Activated naive CD4-positive, alpha-beta T cell treated with anti-CD3 and anti-CD28 coated beads, Interleukin-2, amount 10 ng/mL, durations not matched to agents 7 days and 5 days (primary cell): ENCODE data around the gene YIF1A.
A peak's percentile ranks its signal among the peaks of the same experiment; 100 is the strongest.

Experiments
- CTCF ChIA-PET: fragments of 350-600 bp; sonication (Branson Sonifier 250); formaldehyde crosslinking; loops from one replicate; lab custom pipeline; 2021; ENCODE audit warnings: antibody characterized with exemption; lab: Charles Lee
- DNase-seq: peaks from one replicate; pipeline ENCODE4 v3.0.0-alpha.2; 2020
- H3K27ac Mint-ChIP-seq: one replicate; pipeline ENCODE4 v1.8.0; 2021; ENCODE audit warnings: mild to moderate bottlenecking, moderate library complexity, mixed read lengths
- H3K27me3 Mint-ChIP-seq: one replicate; pipeline ENCODE4 v1.8.0; 2021; ENCODE audit warnings: mild to moderate bottlenecking, mixed read lengths
- H3K36me3 Mint-ChIP-seq: one replicate; pipeline ENCODE4 v1.8.0; 2021; ENCODE audit warnings: mixed read lengths
- H3K4me1 Mint-ChIP-seq: one replicate; pipeline ENCODE4 v1.8.0; 2021; ENCODE audit warnings: mixed read lengths
- H3K4me3 Mint-ChIP-seq: one replicate; pipeline ENCODE4 v1.8.0; 2021; ENCODE audit warnings: mild to moderate bottlenecking, moderate library complexity, mixed read lengths
- H3K9me3 Mint-ChIP-seq: one replicate; pipeline ENCODE4 v1.8.0; 2021; ENCODE audit warnings: mixed read lengths

The YIF1A gene

DNA sequence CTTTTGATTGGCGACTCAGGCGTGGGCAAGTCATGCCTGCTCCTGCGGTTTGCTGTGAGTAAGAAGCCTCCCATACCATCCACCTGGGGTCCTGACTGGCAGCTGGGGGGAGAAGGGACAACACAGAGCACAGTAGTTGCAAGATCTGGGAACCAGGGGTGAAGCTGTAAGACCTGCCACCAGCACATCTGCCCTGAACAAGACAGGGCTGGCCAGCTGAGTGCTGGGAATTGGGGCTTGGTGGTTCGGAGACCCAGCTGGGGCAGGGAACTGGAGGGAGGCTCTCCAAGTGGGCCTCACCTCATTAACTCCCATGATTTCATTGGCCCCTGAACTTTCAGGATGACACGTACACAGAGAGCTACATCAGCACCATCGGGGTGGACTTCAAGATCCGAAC is 17.1 kb downstream of the YIF1A start:
- Mint-ChIP-seq H3K27me3 (no peaks in the 10 kb centered on the region), H3K27ac (no peak overlapping the region), H3K4me3 (no peak overlapping the region), H3K9me3 (no peaks in the 10 kb centered on the region), H3K4me1 (peaks cover 46% of the 10 kb centered on the region), H3K36me3 (peaks cover 49% of the 10 kb centered on the region)
- CTCF ChIA-PET, result interaction anchor here (0.8 kb wide), 2 partner anchors 9 to 11 kb away, joined by 3 to 4 read pairs; no protein-coding TSS in a partner anchor
- no peak for DNase-seq

DNA sequence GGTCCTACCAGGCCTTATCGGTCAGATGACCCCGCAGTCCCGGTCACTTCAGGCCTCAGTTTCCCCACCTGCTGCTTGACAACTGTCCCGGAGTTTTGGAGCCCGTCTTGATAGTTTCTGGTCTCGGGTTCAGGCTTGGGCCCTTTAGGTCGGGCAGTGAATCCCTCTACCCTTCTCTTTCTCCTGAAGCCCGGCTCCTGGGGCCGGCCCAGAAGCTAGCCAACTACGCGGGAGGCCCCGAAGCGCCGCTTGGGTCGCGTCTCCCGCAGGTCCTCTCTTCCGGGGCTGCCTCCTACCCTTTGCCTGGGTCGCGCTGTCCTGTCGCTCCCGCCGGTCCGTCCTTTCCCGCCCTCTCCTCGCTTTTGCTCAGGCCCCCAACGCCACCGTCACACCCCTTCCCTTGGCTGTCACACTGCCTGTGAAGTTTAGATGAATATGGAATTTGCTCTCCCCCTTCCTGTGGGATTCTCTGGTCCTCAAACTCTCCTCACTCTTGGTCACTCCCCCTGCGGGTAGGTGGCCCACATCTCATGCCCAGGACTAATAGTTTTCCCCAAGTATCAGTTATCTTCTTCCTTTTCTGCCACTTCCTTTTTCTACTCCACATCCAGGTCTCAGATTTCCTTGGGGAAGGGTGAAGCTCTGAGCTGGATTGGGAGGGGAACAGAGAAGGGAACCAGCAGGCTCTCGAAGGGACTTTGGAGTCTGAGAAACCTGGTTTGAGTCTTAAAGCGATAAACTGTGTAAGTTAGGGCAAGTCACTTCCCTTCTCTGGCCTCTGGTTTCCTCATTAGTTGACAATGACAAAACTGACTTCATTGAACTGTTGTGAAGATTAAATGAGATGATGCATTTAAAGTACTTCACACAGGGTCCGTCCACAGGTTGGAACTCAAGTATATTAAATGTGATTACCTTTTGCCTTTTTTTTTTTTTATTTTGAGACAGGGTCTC is 19.7 kb downstream of the YIF1A start:
- peak; percentile 42 for DNase-seq
- Mint-ChIP-seq H3K36me3 (peaks cover 39% of the 10 kb centered on the region), H3K4me3 (peak overlapping the region; percentile 91), H3K27ac (peak overlapping the region; percentile 97), H3K4me1 (peaks cover 50% of the 10 kb centered on the region), H3K9me3 (no peaks in the 10 kb centered on the region), H3K27me3 (no peaks in the 10 kb centered on the region)
- CTCF ChIA-PET, result interaction anchor here (1.3 kb wide), 1 partner anchor 11 kb away, joined by 3 read pairs; no protein-coding TSS in a partner anchor

DNA sequence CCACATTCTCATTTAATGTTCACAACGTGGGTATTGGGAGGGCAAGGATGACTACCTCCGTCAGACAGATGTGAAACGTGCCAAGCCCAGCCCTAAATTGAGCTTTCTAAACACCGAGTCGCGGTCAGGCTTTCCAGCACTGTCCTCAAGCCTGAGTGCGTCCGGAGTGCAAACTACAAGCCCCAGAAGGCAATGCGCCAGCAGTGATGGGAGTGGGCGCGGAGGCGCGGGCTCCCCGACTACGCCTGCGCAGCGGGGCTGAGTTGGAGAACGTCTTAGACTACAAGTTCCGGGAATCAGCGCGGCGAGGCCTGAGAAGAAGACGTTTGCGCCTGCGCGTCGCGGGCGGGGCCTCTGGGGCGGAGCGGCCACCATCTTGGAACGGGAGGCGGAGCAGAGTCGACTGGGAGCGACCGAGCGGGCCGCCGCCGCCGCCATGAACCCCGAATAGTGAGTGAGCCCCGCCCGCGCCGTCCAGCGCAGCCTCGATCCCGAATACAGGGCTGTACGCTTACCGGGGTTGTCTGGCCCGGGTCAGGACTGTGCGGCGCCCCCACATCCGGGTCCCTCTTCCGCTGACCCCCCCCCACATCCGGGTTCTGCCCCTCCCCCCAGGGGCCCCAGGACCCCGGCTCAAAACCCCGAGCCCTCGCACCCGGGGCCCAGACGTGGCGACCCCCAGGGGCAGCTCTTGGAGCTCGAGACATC is 20.5 kb downstream of the YIF1A start, which contains the start of gene RAB1B:
RAB1B (plus strand) TSS at position 396 of the 708 bp plus-strand sequence; CDS start at position 437, 41 bp downstream.
- Mint-ChIP-seq H3K36me3 (peaks cover 34% of the 10 kb centered on the region), H3K27ac (peak within 1 kb of the TSS; percentile 97), H3K4me3 (peak within 1 kb of the TSS; percentile 91), H3K27me3 (no peaks in the 10 kb centered on the region), H3K9me3 (no peaks in the 10 kb centered on the region), H3K4me1 (peaks cover 48% of the 10 kb centered on the region)
- CTCF ChIA-PET, result interaction anchor here (1.4 to 1.9 kb wide), 2 partner anchors 9 to 46 kb away, joined by 4 to 5 read pairs; no protein-coding TSS in a partner anchor
- peak; percentile 100 for DNase-seq

DNA sequence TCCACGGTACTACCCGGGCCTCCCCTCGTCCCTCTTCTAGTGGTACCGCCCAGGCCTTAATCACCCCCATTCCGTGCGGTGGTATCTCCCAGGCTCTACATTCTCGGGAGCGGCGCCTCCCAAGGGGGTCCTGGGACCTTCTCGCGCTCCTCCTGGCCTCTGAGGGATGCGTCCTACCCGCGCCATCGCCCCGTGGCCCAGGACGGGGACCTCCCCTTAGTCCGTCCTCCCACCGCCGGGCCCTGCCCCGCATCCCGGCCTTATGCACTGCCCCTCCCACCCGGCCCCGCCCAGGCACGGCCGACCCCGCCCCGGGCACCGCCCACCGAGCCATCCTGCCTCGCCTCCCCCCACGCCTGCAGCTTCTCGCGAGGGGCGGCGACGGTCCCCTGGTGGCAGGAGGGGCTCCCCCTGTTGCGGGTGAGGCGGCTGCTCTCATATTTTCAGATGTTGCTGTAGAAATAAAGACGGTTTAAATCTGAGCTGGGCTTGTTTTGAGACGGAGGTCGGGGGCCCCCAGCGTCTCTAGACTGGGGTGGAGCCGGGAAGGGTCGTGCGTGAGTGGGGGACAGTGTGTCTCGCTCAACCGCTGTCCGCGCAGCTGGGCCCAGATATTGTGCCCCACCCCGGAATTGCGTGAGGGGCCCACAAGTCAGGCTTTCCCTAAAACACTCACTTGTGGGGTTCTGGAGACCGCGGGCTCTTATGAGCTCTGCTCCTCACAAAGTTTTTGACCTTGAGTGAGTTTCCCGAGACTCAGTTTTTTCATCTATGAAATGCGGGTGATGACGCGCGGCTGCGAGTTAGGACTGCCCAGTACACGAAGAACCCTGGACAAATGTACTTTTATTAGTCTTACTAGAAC is 21.3 kb downstream of the YIF1A start:
- DNase-seq, result peak; percentile 90
- Mint-ChIP-seq H3K4me1 (peaks cover 45% of the 10 kb centered on the region), H3K9me3 (no peaks in the 10 kb centered on the region), H3K36me3 (peaks cover 31% of the 10 kb centered on the region), H3K27ac (peak overlapping the region; percentile 97), H3K4me3 (peak overlapping the region; percentile 91), H3K27me3 (no peaks in the 10 kb centered on the region)
- CTCF ChIA-PET, result interaction anchor here (1.4 to 1.9 kb wide), 2 partner anchors 9 to 45 kb away, joined by 4 to 5 read pairs; no protein-coding TSS in a partner anchor

DNA sequence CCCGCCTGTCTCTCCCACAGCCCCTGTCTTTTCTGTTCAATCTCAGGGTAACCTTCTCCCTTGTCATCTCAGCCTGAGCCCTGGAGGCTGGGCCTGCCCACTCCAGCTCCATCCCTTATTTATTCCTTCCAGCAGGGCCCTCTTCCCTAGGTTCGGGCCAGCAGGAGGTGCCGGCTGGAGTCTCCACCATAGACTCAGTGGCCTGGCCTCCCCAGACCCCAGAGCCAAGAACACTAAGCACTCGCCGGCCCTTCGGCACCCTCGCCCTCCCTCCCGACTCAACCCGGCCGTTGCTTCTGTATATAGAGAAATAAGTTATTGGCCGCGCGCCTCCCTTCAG is 21.9 kb downstream of the YIF1A start:
- Mint-ChIP-seq H3K27ac (peak overlapping the region; percentile 97), H3K36me3 (peaks cover 27% of the 10 kb centered on the region), H3K4me1 (peaks cover 39% of the 10 kb centered on the region), H3K9me3 (no peaks in the 10 kb centered on the region), H3K4me3 (peak overlapping the region; percentile 91), H3K27me3 (no peaks in the 10 kb centered on the region)
- CTCF ChIA-PET, result interaction anchor here (1.9 kb wide), 1 partner anchor 10 kb away, joined by 5 read pairs; no protein-coding TSS in a partner anchor
- no peak for DNase-seq

DNA sequence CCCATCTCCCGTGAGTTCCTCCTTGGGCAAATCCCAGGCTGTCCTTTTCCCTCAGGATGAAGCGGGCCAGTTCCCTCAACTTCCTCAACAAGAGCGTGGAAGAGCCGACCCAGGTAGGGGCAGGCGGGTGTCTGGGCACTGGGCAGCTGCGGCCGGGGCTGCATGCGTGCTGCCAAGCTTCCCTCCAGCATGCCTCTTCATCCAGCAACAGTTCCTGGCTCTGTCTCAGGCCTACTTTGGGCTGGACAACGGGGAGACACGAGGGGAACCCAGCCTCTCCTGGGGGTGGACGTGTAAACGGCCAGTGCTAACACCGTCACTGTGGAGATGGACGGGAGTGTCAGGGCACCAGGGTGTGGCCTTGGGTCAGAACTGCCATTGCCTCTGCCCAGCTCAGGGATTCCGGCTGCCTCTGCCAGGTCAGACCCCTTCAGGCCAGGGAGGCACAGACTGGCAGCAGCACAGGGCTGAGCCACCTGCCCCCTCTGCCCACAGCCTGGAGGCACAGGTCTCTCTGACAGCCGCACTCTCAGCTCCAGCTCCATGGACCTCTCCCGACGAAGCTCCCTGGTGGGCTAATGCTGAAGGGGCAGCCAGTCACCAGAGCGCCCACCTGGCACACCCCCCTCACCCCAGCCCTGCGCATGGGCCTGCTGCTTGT is 22.4 kb downstream of the YIF1A start:
- Mint-ChIP-seq H3K4me3 (peak overlapping the region; percentile 91), H3K27ac (no peak overlapping the region), H3K27me3 (no peaks in the 10 kb centered on the region), H3K4me1 (peaks cover 35% of the 10 kb centered on the region), H3K36me3 (peaks cover 24% of the 10 kb centered on the region), H3K9me3 (no peaks in the 10 kb centered on the region)
- no peak for DNase-seq
- CTCF ChIA-PET, result interaction anchor here (1.9 kb wide), 1 partner anchor 10 kb away, joined by 5 read pairs; no protein-coding TSS in a partner anchor

DNA sequence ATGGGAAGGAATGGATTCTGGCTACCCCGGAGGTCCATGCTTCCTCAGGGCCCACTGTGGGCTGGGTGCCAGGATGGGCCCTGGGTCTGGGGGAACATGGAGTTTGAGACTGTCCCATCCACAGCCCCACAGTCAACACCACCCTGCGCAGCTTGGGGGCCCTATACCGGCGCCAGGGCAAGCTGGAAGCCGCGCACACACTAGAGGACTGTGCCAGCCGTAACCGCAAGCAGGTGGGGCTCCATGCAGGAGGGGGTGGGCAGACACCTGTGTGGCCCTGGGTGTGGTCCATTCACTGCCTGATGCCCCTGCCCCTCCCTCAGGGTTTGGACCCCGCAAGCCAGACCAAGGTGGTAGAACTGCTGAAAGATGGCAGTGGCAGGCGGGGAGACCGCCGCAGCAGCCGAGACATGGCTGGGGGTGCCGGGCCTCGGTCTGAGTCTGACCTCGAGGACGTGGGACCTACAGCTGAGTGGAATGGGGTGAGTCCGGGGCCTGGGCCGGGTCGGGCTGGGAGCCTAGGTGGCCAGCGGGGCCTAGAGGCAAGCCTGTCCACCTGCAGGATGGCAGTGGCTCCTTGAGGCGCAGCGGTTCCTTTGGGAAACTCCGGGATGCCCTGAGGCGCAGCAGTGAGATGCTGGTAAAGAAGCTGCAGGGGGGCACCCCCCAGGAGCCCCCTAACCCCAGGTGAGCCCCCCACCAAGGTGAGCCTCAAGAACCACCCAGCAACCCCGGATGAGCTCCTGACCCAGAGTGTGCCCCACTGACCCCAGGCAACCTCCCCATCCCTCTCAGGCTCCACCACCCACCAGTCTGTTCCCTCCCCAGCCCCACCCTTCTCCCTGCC is 23.2 kb downstream of the YIF1A start:
- H3K4me3 Mint-ChIP-seq, result no peak overlapping the region
- no peaks in the 10 kb centered on the region for H3K27me3 Mint-ChIP-seq
- CTCF ChIA-PET, result interaction anchor here (0.8 to 1.0 kb wide), 2 partner anchors 14 to 15 kb away, joined by 3 read pairs; no protein-coding TSS in a partner anchor
- H3K4me1 Mint-ChIP-seq, result peaks cover 31% of the 10 kb centered on the region
- no peaks in the 10 kb centered on the region for H3K9me3 Mint-ChIP-seq
- H3K27ac Mint-ChIP-seq, result no peak overlapping the region
- H3K36me3 Mint-ChIP-seq, result peaks cover 23% of the 10 kb centered on the region
- DNase-seq, result no peak

DNA sequence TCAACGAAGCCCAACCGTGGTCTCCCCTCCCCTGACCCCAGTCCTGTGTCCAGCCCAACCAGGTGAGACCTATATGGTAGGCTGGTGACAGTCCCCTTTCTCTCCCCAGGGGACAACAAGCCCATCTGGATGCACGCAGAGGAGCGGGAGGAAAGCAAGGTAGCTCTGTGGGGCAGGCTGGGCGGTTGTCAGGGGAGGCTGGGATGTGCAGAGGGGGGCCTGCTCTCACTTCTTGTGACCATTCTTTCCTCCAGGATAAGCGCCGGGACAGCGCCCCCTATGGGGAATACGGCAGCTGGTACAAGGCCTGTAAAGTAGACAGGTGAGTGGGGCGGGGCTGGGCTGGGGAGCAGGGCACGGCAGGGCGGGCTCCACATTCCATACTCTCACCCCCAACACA is 24.0 kb downstream of the YIF1A start:
- CTCF ChIA-PET, result interaction anchor here (0.8 to 1.0 kb wide), 2 partner anchors 13 to 16 kb away, joined by 3 read pairs; no protein-coding TSS in a partner anchor
- no peaks in the 10 kb centered on the region for H3K27me3 Mint-ChIP-seq
- peaks cover 23% of the 10 kb centered on the region for H3K4me1 Mint-ChIP-seq
- peak overlapping the region; percentile 14 for H3K27ac Mint-ChIP-seq
- H3K4me3 Mint-ChIP-seq, result no peak overlapping the region
- peaks cover 25% of the 10 kb centered on the region for H3K36me3 Mint-ChIP-seq
- peak; percentile 61 for DNase-seq
- H3K9me3 Mint-ChIP-seq, result no peaks in the 10 kb centered on the region

DNA sequence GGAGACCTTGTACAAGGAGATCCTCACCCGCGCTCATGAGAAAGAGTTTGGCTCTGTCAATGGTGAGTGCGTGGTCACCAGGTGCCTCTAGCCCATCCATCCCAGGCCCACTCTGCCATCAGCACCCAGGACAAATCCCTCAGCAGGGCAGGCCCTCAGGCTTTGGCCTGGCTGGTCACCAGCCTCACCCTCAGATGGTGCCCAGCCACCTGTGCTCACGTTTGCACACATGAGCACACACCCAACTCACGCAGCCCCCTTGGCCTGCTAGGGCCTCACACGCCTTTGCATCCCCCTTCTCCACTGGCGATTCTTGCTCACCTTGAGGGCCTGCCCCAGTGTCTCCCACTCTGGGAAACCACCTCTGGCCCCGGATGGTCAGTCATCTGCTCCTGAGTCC is 24.6 kb downstream of the YIF1A start:
- Mint-ChIP-seq H3K9me3 (no peaks in the 10 kb centered on the region), H3K4me1 (peaks cover 22% of the 10 kb centered on the region), H3K36me3 (peaks cover 28% of the 10 kb centered on the region), H3K4me3 (no peak overlapping the region), H3K27me3 (no peaks in the 10 kb centered on the region), H3K27ac (no peak overlapping the region)
- CTCF ChIA-PET, result no interaction called here
- no peak for DNase-seq

DNA sequence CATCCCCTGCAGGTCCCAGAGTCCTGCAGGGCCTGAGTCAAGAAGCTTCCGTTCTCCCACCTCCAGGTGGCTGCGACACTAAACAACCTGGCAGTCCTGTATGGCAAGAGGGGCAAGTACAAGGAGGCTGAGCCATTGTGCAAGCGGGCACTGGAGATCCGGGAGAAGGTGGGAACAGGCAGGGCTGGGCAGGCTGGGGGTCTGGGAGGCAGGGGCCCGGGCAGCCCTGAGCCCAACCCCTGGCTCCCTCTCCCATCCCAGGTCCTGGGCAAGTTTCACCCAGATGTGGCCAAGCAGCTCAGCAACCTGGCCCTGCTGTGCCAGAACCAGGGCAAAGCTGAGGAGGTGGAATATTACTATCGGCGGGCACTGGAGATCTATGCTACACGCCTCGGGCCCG is 25.2 kb downstream of the YIF1A start:
- no peak overlapping the region for H3K4me3 Mint-ChIP-seq
- CTCF ChIA-PET, result no interaction called here
- H3K4me1 Mint-ChIP-seq, result peaks cover 27% of the 10 kb centered on the region
- DNase-seq, result no peak
- peaks cover 32% of the 10 kb centered on the region for H3K36me3 Mint-ChIP-seq
- no peaks in the 10 kb centered on the region for H3K27me3 Mint-ChIP-seq
- H3K9me3 Mint-ChIP-seq, result no peaks in the 10 kb centered on the region
- H3K27ac Mint-ChIP-seq, result no peak overlapping the region

DNA sequence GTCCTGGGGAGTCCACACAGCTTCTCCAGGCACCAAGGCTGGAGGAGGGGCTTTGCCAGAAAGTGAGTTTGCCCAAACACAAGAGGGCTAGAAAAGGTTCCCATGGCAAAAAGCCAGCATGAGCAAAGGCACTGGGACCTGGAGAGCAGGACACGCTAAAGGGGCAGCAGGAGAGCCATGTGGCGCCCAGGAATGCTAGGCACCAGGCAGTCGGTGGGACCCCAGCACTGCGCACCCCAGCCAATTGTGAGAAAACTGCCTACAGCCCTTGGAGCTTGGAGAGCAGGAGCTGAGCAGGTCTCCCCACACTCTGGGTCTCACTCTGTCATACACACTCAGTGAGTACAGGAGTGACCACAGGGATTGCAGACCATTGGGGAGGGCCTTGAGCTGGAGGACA is 25.7 kb downstream of the YIF1A start:
- Mint-ChIP-seq H3K4me1 (peaks cover 31% of the 10 kb centered on the region), H3K9me3 (no peaks in the 10 kb centered on the region), H3K36me3 (peaks cover 32% of the 10 kb centered on the region), H3K27me3 (no peaks in the 10 kb centered on the region), H3K4me3 (no peak overlapping the region), H3K27ac (no peak overlapping the region)
- DNase-seq, result no peak
- CTCF ChIA-PET, result no interaction called here

DNA sequence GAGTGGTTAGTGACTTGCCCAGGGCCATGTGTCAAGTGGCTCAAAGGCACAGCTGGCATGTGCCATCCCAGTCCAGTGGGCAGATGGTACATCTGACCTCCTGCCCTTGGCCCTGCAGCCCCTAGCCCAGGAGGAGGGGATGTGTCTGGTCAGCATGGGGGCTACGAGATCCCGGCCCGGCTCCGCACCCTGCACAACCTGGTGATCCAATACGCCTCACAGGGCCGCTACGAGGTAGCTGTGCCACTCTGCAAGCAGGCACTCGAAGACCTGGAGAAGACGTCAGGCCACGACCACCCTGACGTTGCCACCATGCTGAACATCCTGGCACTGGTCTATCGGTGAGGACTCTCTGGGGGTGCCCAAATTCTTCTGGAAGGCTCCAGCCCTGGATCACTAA is 26.2 kb downstream of the YIF1A start:
- Mint-ChIP-seq H3K4me3 (no peak overlapping the region), H3K27me3 (no peaks in the 10 kb centered on the region), H3K27ac (no peak overlapping the region), H3K36me3 (peaks cover 32% of the 10 kb centered on the region), H3K4me1 (peaks cover 26% of the 10 kb centered on the region), H3K9me3 (no peaks in the 10 kb centered on the region)
- CTCF ChIA-PET, result interaction anchor here (0.6 kb wide), 1 partner anchor 15 kb away, joined by 3 read pairs; no protein-coding TSS in a partner anchor
- DNase-seq, result no peak
